Epithelial cell of esophagus (primary cell): ENCODE data around the gene TULP3.

Experiments used
- DNase-seq: peaks from one replicate; pipeline ENCODE4 v3.0.0; 2010; ENCODE audit warnings: low read depth
- H3K4me3 ChIP-seq: 2 replicates; pipeline ENCODE4 v1.5.1; 2011; ENCODE audit warnings: mild to moderate bottlenecking, low read length, control low read depth
- CTCF ChIP-seq: IDR thresholded peaks from 2 replicates; pipeline ENCODE4 v1.5.1; 2011; ENCODE audit warnings: low read depth, mild to moderate bottlenecking, low read length, control low read depth, inconsistent platforms; ENCODE audit not compliant: insufficient read depth; ENCODE audit errors: missing control alignments

Gene TULP3

GRCh38 chr12:2925322-2925995, 34.8 kb downstream of the TULP3 start:
- peak; percentile 67 for DNase-seq
- H3K4me3 ChIP-seq = no peak overlapping the region
- TF ChIP-seq CTCF = no peak

GRCh38 chr12:2930865-2931264, 40.2 kb downstream of the TULP3 start:
- H3K4me3 ChIP-seq = no peak overlapping the region
- DNase-seq = no peak
- TF ChIP-seq CTCF = no peak

GRCh38 chr12:2933586-2933985, 42.9 kb downstream of the TULP3 start:
- DNase-seq = no peak
- no peak overlapping the region for H3K4me3 ChIP-seq
- no peak for TF ChIP-seq CTCF

- DNase-seq = no peak
- TF ChIP-seq CTCF = no peak
- no peak overlapping the region for H3K4me3 ChIP-seq
Measured at GRCh38 chr12:2934371-2934770, 43.7 kb downstream of the TULP3 start.

- DNase-seq = no peak
- no peak overlapping the region for H3K4me3 ChIP-seq
- no peak for TF ChIP-seq CTCF
Measured at GRCh38 chr12:2936301-2936700, 45.6 kb downstream of the TULP3 start.

GRCh38 chr12:2937500-2937899, 46.8 kb downstream of the TULP3 start:
- no peak overlapping the region for H3K4me3 ChIP-seq
- DNase-seq = no peak
- TF ChIP-seq CTCF = no peak

- no peak overlapping the region for H3K4me3 ChIP-seq
- DNase-seq = no peak
- no peak for TF ChIP-seq CTCF
Measured at GRCh38 chr12:2939191-2939590, 48.5 kb downstream of the TULP3 start.
